ENCODE measurements around the gene DCUN1D2.
"Not testable (repeated sequence)": the region's sequence is repeated elsewhere in the genome, so short reads cannot be mapped to it uniquely, and the experiment has no call there.

DCUN1D2 gene

DNA sequence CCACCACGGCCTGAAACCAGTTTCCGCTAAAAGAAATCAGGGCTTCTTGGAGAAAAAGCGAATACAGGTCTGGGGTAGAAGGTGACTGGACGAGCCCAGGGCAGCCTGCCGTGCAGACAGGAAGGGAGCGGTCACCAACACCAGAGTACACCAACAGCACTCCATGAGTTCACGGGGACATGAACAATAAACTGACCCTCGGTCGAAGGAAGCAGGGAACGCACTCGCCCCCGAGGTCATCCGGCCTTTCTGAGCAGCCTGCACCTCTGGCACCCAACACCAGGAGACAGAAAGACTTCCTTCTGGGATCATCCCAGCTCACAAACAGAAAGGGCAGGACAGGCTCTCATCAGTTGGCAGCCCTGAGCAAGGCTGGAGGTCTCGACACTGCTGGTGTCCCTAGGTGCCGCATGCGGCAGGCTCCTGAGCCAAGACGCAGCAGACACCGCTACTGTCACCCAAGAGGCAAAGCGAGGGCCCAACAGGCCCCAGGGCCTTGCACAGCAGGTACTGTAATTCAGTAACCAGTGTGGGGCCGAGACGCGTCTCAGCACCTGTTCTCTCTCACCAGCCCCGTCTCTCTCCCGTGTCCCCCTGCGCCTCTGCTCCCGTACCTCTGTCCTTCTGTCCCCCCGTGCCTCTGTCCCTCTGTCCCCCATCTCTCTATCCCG lies 18.0 kb downstream of the DCUN1D2 start:
- Histone ChIP-seq H3K9me3 (replicated peaks in 1 of 11) (no peaks in the 10 kb centered on the region), H3K4me1 (peaks cover 0 to 44% (median 34%) of the 10 kb centered on the region in 10 experiments; a peak in 18 of 20 replicates), H3K4me2 (no peak overlapping the region), H3K27ac (peak overlapping the region in 4 of 11 experiments; percentile 18 to 33 (median 23); a peak in 4 of 22 replicates), H3K9ac (no peak overlapping the region), H3K27me3 (no peaks in the 10 kb centered on the region), H3K4me3 (no peak overlapping the region), H4K20me1 (peaks cover 6 to 38% (median 15%) of the 10 kb centered on the region in 11 experiments; a peak in 14 of 22 replicates), H3K36me3 (peaks cover 57 to 100% (median 87%) of the 10 kb centered on the region in 11 experiments)
- no peak for TF ChIP-seq Cebpa-rat (IDR thresholded peaks at IDR 0.05)

GRCh38 chr13:113471844-113472243 lies 18.7 kb downstream of the DCUN1D2 start:
- Histone ChIP-seq H3K4me3 (no peak overlapping the region), H3K27me3 (no peaks in the 10 kb centered on the region), H4K20me1 (peaks cover 6 to 38% (median 15%) of the 10 kb centered on the region in 11 experiments; a peak in 14 of 22 replicates), H3K9ac (no peak overlapping the region), H3K9me3 (replicated peaks in 1 of 11) (no peaks in the 10 kb centered on the region), H3K36me3 (peaks cover 57 to 100% (median 87%) of the 10 kb centered on the region in 11 experiments), H3K4me1 (peaks cover 0 to 44% (median 34%) of the 10 kb centered on the region in 10 experiments; a peak in 18 of 20 replicates), H3K27ac (no peak overlapping the region), H3K4me2 (no peak overlapping the region)
- TF ChIP-seq Cebpa-rat (IDR thresholded peaks at IDR 0.05) = no peak

DNA sequence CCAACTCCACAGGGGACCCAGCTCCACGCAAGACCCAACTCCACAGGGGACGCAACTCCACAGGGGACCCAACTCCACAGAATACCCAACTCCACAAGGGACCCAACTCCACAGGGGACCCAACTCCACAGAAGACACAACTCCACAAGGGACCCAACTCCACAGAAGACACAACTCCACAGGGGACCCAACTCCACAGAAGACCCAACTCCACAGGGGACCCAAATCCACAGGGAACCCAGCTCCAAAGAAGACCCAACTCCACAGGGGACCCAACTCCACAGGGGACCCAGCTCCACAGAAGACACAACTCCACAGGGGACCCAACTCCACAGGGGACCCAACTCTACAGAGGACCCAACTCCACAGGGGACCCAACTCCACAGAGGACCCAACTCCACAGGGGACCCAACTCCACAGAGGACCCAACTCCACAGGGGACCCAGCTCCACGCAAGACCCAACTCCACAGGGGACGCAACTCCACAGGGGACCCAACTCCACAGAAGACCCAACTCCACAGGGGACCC lies 19.8 kb downstream of the DCUN1D2 start:
- Histone ChIP-seq H3K4me1 (peaks cover 0 to 44% (median 34%) of the 10 kb centered on the region in 10 experiments; a peak in 18 of 20 replicates), H4K20me1 (peaks cover 6 to 38% (median 15%) of the 10 kb centered on the region in 11 experiments; a peak in 14 of 22 replicates), H3K27ac (peak overlapping the region in 4 of 11 experiments; percentile 4 to 38 (median 6); a peak in 3 of 22 replicates), H3K4me2 (peak overlapping the region in 7 of 11 experiments; percentile 2 to 68 (median 24); a peak in 6 of 22 replicates), H3K36me3 (peaks cover 58 to 100% (median 85%) of the 10 kb centered on the region in 11 experiments)
- not testable (repeated sequence) for H3K9ac ChIP-seq; H3K9me3 ChIP-seq (replicated peaks in 1 of 11); H3K27me3 ChIP-seq; H3K4me3 ChIP-seq

GRCh38 chr13:113470073-113470472 lies 20.4 kb downstream of the DCUN1D2 start:
- H3K9ac ChIP-seq = no peak overlapping the region
- peaks cover 0 to 44% (median 32%) of the 10 kb centered on the region in 10 experiments; a peak in 18 of 20 replicates for H3K4me1 ChIP-seq
- H3K27me3 ChIP-seq = no peaks in the 10 kb centered on the region
- TF ChIP-seq Cebpa-rat (IDR thresholded peaks at IDR 0.05) = no peak
- H3K27ac ChIP-seq = peak overlapping the region in 3 of 11 experiments; percentile 4 to 38 (median 5); a peak in 2 of 22 replicates
- H3K4me3 ChIP-seq = no peak overlapping the region
- H3K4me2 ChIP-seq = peak overlapping the region in 8 of 11 experiments; percentile 2 to 68 (median 22); a peak in 8 of 22 replicates
- H4K20me1 ChIP-seq = peaks cover 6 to 38% (median 12%) of the 10 kb centered on the region in 11 experiments; a peak in 14 of 22 replicates
- H3K9me3 ChIP-seq (replicated peaks in 1 of 11) = no peaks in the 10 kb centered on the region
- peaks cover 53 to 100% (median 84%) of the 10 kb centered on the region in 11 experiments for H3K36me3 ChIP-seq

DNA sequence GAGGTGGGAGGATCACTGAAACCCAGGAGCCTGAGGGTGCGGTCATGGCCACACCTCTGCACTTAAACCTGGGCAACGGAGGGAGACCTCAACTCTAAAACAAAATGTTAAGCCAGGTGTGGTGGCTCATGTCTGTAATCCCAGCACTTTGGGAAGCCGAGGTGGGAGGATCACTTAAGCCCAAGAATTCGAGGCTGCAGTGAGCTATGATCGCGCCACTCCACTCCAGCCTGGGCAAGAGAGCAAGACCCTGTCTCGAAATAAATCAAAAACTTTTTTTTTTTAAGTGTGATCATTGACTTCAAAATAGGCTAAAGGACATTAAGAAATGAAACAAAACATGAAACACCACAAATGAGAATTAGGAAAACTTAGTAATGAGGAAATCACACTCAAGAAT lies 20.9 kb downstream of the DCUN1D2 start:
- H3K27ac ChIP-seq = peak overlapping the region in 4 of 11 experiments; percentile 22 to 50 (median 41); a peak in 4 of 22 replicates
- H3K4me1 ChIP-seq = peaks cover 0 to 39% (median 30%) of the 10 kb centered on the region in 10 experiments; a peak in 18 of 20 replicates
- peaks cover 50 to 100% (median 82%) of the 10 kb centered on the region in 11 experiments for H3K36me3 ChIP-seq
- H3K27me3 ChIP-seq = no peaks in the 10 kb centered on the region
- peak overlapping the region in 8 of 11 experiments; percentile 24 to 68 (median 62); a peak in 5 of 22 replicates for H3K4me2 ChIP-seq
- TF ChIP-seq Cebpa-rat (IDR thresholded peaks at IDR 0.05) = no peak
- 0 out of 22 replicates have a peak overlapping the region, but pooled peaks of 1 of the 11 experiments have one; percentile 46 for H3K9ac ChIP-seq
- H4K20me1 ChIP-seq = peaks cover 6 to 38% (median 12%) of the 10 kb centered on the region in 11 experiments; a peak in 15 of 22 replicates
- no peaks in the 10 kb centered on the region for H3K9me3 ChIP-seq (replicated peaks in 1 of 11)
- H3K4me3 ChIP-seq = no peak overlapping the region

DNA sequence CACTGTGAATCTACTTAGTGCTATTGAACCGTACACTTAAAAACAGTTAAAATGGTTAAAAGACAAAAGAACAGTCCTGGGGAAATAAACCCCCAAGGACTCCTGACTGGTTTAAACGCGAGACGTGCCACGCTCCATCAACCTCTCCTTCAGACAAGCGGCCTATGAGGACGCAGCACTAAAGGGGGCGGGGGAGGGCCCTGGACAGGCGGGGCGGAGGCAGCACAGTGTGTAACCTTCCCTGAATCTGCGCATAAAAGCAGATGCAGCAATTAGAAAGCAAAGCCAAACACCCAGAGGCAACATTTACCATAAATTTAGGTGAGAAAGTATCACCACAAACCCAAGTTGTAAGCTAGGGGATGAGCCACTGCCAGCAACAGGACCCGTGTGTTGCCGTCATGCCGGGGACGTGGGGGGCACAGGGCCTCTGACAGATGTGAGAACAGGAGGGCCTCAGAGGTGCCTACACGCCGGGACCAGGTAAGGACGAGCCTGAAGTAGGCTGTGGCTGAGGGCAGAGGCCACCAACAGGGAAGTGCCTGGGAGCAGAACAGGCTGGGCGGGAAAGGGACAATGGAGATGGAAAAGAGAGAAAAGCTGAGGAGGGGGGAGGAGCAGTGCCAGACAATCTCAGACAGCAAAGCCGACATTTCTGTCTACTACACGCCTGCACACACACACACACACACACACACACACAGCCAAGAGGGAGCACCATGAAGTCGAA lies 21.9 kb downstream of the DCUN1D2 start:
- peak overlapping the region in 7 of 11 experiments; percentile 25 to 46 (median 39); a peak in 8 of 22 replicates for H3K9ac ChIP-seq
- H3K36me3 ChIP-seq = peaks cover 45 to 100% (median 77%) of the 10 kb centered on the region in 11 experiments
- peak overlapping the region in 5 of 11 experiments; percentile 26 to 50 (median 44); a peak in 7 of 22 replicates for H3K27ac ChIP-seq
- peak overlapping the region in 10 of 11 experiments; percentile 5 to 69 (median 62); a peak in 17 of 22 replicates for H3K4me2 ChIP-seq
- no peak overlapping the region for H3K4me3 ChIP-seq
- no peaks in the 10 kb centered on the region for H3K9me3 ChIP-seq (replicated peaks in 1 of 11)
- peaks cover 0 to 31% (median 22%) of the 10 kb centered on the region in 10 experiments; a peak in 17 of 20 replicates for H3K4me1 ChIP-seq
- no peaks in the 10 kb centered on the region for H3K27me3 ChIP-seq
- no peak for TF ChIP-seq Cebpa-rat (IDR thresholded peaks at IDR 0.05)
- peaks cover 6 to 35% (median 15%) of the 10 kb centered on the region in 11 experiments; a peak in 15 of 22 replicates for H4K20me1 ChIP-seq

GRCh38 chr13:113468029-113468428 lies 22.5 kb downstream of the DCUN1D2 start:
- Histone ChIP-seq H3K4me2 (peak overlapping the region in 9 of 11 experiments; percentile 5 to 69 (median 62); a peak in 10 of 22 replicates), H3K27ac (peak overlapping the region in 3 of 11 experiments; percentile 26 to 47 (median 26); a peak in 3 of 22 replicates), H3K9ac (0 out of 22 replicates have a peak overlapping the region, but pooled peaks of 1 of the 11 experiments have one; percentile 46), H3K4me3 (no peak overlapping the region), H3K36me3 (peaks cover 41 to 100% (median 71%) of the 10 kb centered on the region in 11 experiments), H3K27me3 (no peaks in the 10 kb centered on the region), H3K4me1 (peaks cover 0 to 31% (median 22%) of the 10 kb centered on the region in 10 experiments; a peak in 17 of 20 replicates), H4K20me1 (peaks cover 6 to 35% (median 15%) of the 10 kb centered on the region in 11 experiments; a peak in 15 of 22 replicates), H3K9me3 (replicated peaks in 1 of 11) (no peaks in the 10 kb centered on the region)
- TF ChIP-seq Cebpa-rat (IDR thresholded peaks at IDR 0.05) = no peak

DNA sequence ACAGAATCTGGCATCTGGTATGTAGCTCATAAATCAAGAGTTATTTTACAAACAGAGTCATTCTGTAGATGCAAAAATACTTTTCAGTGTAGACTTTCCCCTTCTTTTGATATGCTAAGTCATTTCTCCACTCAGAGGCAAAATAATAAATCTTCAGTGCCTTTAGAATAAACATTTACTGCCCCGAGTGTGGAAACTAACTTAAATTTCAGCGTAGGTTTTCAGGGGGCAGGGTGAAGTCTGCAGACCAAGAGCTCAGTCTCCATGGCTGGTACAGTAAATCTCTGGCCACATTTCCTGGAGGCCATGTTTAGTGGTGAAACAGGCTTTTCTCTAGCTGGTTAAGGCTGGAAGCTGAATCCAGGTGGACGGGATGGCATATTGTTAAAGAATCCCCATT lies 24.1 kb downstream of the DCUN1D2 start:
- TF ChIP-seq Cebpa-rat (IDR thresholded peaks at IDR 0.05) = no peak
- H3K9me3 ChIP-seq (replicated peaks in 1 of 11) = no peaks in the 10 kb centered on the region
- no peaks in the 10 kb centered on the region for H3K27me3 ChIP-seq
- H3K36me3 ChIP-seq = peaks cover 36 to 100% (median 64%) of the 10 kb centered on the region in 11 experiments
- no peak overlapping the region for H3K27ac ChIP-seq
- H3K9ac ChIP-seq = no peak overlapping the region
- H3K4me2 ChIP-seq = no peak overlapping the region
- H3K4me3 ChIP-seq = no peak overlapping the region
- H4K20me1 ChIP-seq = peaks cover 6 to 33% (median 15%) of the 10 kb centered on the region in 11 experiments; a peak in 15 of 22 replicates
- H3K4me1 ChIP-seq = peaks cover 0 to 31% (median 22%) of the 10 kb centered on the region in 10 experiments; a peak in 17 of 20 replicates
